Measurements from ENCODE around the gene SAMHD1. TPM values are rescaled to one million over a fixed set of nuclear protein-coding genes. Genes with fewer than 3 reads are reported as not detected.
A peak's percentile ranks its signal among the peaks of the same experiment; 100 is the strongest.

The SAMHD1 gene
- total and polyA plus RNA-seq, 2 of the 13 experiments (the other 11 are each of a cell fraction or from before 2014, with no cell fraction given), result 16.9 to 43.5 TPM

GRCh38 chr20:36957875-36958667 lies 6.6 kb upstream of the SAMHD1 start (continued):
- peak; percentile 77 for TF ChIP-seq CEBPG (CRISPR knock-in tag; IDR thresholded peaks at IDR 0.05)
- no peak for TF ChIP-seq EZH2 (conservative IDR thresholded peaks at IDR 0.05; ENCODE audit: low read depth, low read length)
- no peak for TF ChIP-seq ZNF431 (CRISPR knock-in tag; IDR thresholded peaks at IDR 0.05; ENCODE audit: borderline replicate concordance, low read depth)
- TF ChIP-seq ZSCAN25 (CRISPR knock-in tag; IDR thresholded peaks at IDR 0.05), result no peak
- no peak for TF ChIP-seq ZNF430 (CRISPR knock-in tag; IDR thresholded peaks at IDR 0.05)
- TF ChIP-seq HDAC1 (CRISPR knock-in tag; IDR thresholded peaks at IDR 0.05), result no peak
- no peak for TF ChIP-seq ZNF12 (CRISPR knock-in tag; IDR thresholded peaks at IDR 0.05)
- TF ChIP-seq KDM6A (CRISPR knock-in tag; IDR thresholded peaks at IDR 0.05; ENCODE audit: low read depth), result no peak
- TF ChIP-seq FOXA3 (CRISPR knock-in tag; IDR thresholded peaks at IDR 0.05), result 0 out of 2 replicates have a peak, but pooled peaks have one; percentile 18
- TF ChIP-seq ZFP36L2 (CRISPR knock-in tag; IDR thresholded peaks at IDR 0.05), result no peak
- no peak for TF ChIP-seq ARNT2 (CRISPR knock-in tag; IDR thresholded peaks at IDR 0.05; ENCODE audit: low read depth)
- peak; percentile 26; the same call in 1 of the 2 replicates for TF ChIP-seq CEBPB (IDR thresholded peaks at IDR 0.05; ENCODE audit: borderline replicate concordance, low read depth, low read length)
- TF ChIP-seq HES4 (CRISPR knock-in tag; IDR thresholded peaks at IDR 0.05; ENCODE audit: borderline replicate concordance), result no peak
- TF ChIP-seq ARHGAP35 (CRISPR knock-in tag; IDR thresholded peaks at IDR 0.05; ENCODE audit: borderline replicate concordance), result no peak
- no peak for TF ChIP-seq ESRRA (CRISPR knock-in tag; IDR thresholded peaks at IDR 0.05; ENCODE audit: low read depth)
- TF ChIP-seq TRAFD1 (CRISPR knock-in tag; IDR thresholded peaks at IDR 0.05; ENCODE audit: borderline replicate concordance), result no peak
- TF ChIP-seq THAP11 (CRISPR knock-in tag; IDR thresholded peaks at IDR 0.05), result 0 out of 2 replicates have a peak, but pooled peaks have one; percentile 22
- TF ChIP-seq ZNF329 (CRISPR knock-in tag; IDR thresholded peaks at IDR 0.05; ENCODE audit: low read depth), result no peak
- no peak for TF ChIP-seq SRY (CRISPR knock-in tag; IDR thresholded peaks at IDR 0.05)
- TF ChIP-seq ZNF530 (CRISPR knock-in tag; IDR thresholded peaks at IDR 0.05; ENCODE audit: low read depth), result no peak
- TF ChIP-seq XRCC5 (optimal IDR thresholded peaks at IDR 0.05; ENCODE audit: low read length), result no peak
- no peak for TF ChIP-seq ZNF766 (CRISPR knock-in tag; IDR thresholded peaks at IDR 0.05; ENCODE audit: borderline replicate concordance)
- TF ChIP-seq TFDP2 (CRISPR knock-in tag; IDR thresholded peaks at IDR 0.05), result no peak
- TF ChIP-seq HMGA1 (CRISPR knock-in tag; conservative IDR thresholded peaks at IDR 0.05), result no peak
- TF ChIP-seq ZNF639 (CRISPR knock-in tag; conservative IDR thresholded peaks at IDR 0.05), result no peak
- TF ChIP-seq ZC3H13 (CRISPR knock-in tag; IDR thresholded peaks at IDR 0.05), result no peak
- no peak for TF ChIP-seq NONO (IDR thresholded peaks at IDR 0.05)
- TF ChIP-seq NONO (CRISPR knock-in tag; conservative IDR thresholded peaks at IDR 0.05), result no peak
- TF ChIP-seq SAP130 (CRISPR knock-in tag; IDR thresholded peaks at IDR 0.05; ENCODE audit: low read depth), result 0 out of 2 replicates have a peak, but pooled peaks have one; percentile 32
